Neutrophil (primary cell): ENCODE data around the gene TTC12.

ENCODE experiments used
- H3K27ac ChIP-seq: fragments of 200-600 bp; sonication (generic); 2 replicates; pipeline ENCODE4 v1.5.1; 2016; ENCODE audit warnings: mild to moderate bottlenecking, moderate library complexity
- H3K27me3 ChIP-seq: fragments of 200-600 bp; sonication (generic); 2 replicates; pipeline ENCODE4 v1.6.0; 2016; ENCODE audit warnings: mild to moderate bottlenecking
- H3K36me3 ChIP-seq: fragments of 200-600 bp; sonication (generic); 2 replicates; pipeline ENCODE4 v1.5.1; 2017
- H3K4me1 ChIP-seq, 2 experiments: fragments of 200-600 bp in 1 of 2; sonication (generic) in 1 of 2; 1 replicate in 1 of 2; 2 replicates in 1 of 2; pipeline versions ENCODE4 v1.5.1 to v1.6.1; 2013 to 2016; ENCODE audit warnings: low read depth in 1 of 2, low read length in 1 of 2, mild to moderate bottlenecking in 1 of 2, moderate library complexity in 1 of 2; ENCODE audit not compliant: control insufficient read depth in 1 of 2, insufficient read depth in 1 of 2
- H3K4me3 ChIP-seq, 2 experiments: fragments of 200-600 bp in 1 of 2; sonication (generic) in 1 of 2; 1 replicate in 1 of 2; 2 replicates in 1 of 2; pipeline ENCODE4 v1.5.1; 2013 to 2016; ENCODE audit warnings: low read depth in 1 of 2, low read length in 1 of 2, mild to moderate bottlenecking in 1 of 2, moderate library complexity in 1 of 2
- H3K9me3 ChIP-seq: fragments of 200-600 bp; sonication (generic); 2 replicates; pipeline ENCODE4 v1.5.1; 2016
- CTCF ChIP-seq: fragments of 200-600 bp; sonication (generic); IDR thresholded peaks from 2 replicates; pipeline ENCODE4 v1.5.1; 2016; ENCODE audit warnings: antibody characterized with exemption

TTC12 gene

GRCh38 chr11:113409526-113409925 lies 95.1 kb downstream of the TTC12 start:
- no peaks in the 10 kb centered on the region for H3K9me3 ChIP-seq

GRCh38 chr11:113410414-113411135 lies 96.2 kb downstream of the TTC12 start:
- no peak for TF ChIP-seq CTCF
- Histone ChIP-seq H3K27ac (no peak overlapping the region), H3K4me3 (no peak overlapping the region), H3K27me3 (no peaks in the 10 kb centered on the region), H3K4me1 (no peaks in the 10 kb centered on the region), H3K9me3 (no peaks in the 10 kb centered on the region), H3K36me3 (no peaks in the 10 kb centered on the region)

More at GRCh38 chr11:113409526-113409925, 95.1 kb downstream of the TTC12 start:
- H3K4me1 ChIP-seq: no peaks in the 10 kb centered on the region
- H3K27ac ChIP-seq: no peak overlapping the region
- no peak for TF ChIP-seq CTCF
- H3K27me3 ChIP-seq: no peaks in the 10 kb centered on the region
- no peaks in the 10 kb centered on the region for H3K36me3 ChIP-seq
- no peak overlapping the region for H3K4me3 ChIP-seq

- no peaks in the 10 kb centered on the region for H3K9me3 ChIP-seq
- TF ChIP-seq CTCF: no peak
- H3K27me3 ChIP-seq: no peaks in the 10 kb centered on the region
- H3K36me3 ChIP-seq: no peaks in the 10 kb centered on the region
- no peak overlapping the region for H3K27ac ChIP-seq
- no peaks in the 10 kb centered on the region for H3K4me1 ChIP-seq
- no peak overlapping the region for H3K4me3 ChIP-seq
Measured at GRCh38 chr11:113411536-113411935, 97.2 kb downstream of the TTC12 start.

- H3K27ac ChIP-seq: no peak overlapping the region
Measured at GRCh38 chr11:113412675-113413074, 98.3 kb downstream of the TTC12 start.

GRCh38 chr11:113415343-113415742 lies 101.0 kb downstream of the TTC12 start:
- Histone ChIP-seq H3K27me3 (no peaks in the 10 kb centered on the region), H3K4me3 (no peak overlapping the region), H3K9me3 (no peaks in the 10 kb centered on the region), H3K4me1 (no peaks in the 10 kb centered on the region), H3K36me3 (no peaks in the 10 kb centered on the region), H3K27ac (no peak overlapping the region)
- TF ChIP-seq CTCF: no peak

More at GRCh38 chr11:113412675-113413074, 98.3 kb downstream of the TTC12 start:
- Histone ChIP-seq H3K4me3 (no peak overlapping the region), H3K4me1 (no peaks in the 10 kb centered on the region), H3K9me3 (no peaks in the 10 kb centered on the region), H3K36me3 (no peaks in the 10 kb centered on the region), H3K27me3 (no peaks in the 10 kb centered on the region)
- TF ChIP-seq CTCF: no peak
